Stimulated activated CD8-positive, alpha-beta memory T cell treated with anti-CD3 and anti-CD28 coated beads, Interleukin-7, amount 100 ng/mL, for 24 hours (primary cell): ENCODE measurements around the gene B4GALT5.

ENCODE experiments used
- DNase-seq: peaks from one replicate; pipeline ENCODE4 v3.0.0-alpha.2; 2020; ENCODE audit warnings: low read depth

Gene B4GALT5

GRCh38 chr20:49657118-49657901 is 56.4 kb downstream of the B4GALT5 start:
- no peak for DNase-seq

GRCh38 chr20:49656304-49656703 is 57.4 kb downstream of the B4GALT5 start:
- DNase-seq: no peak

- DNase-seq: no peak
Measured at GRCh38 chr20:49653925-49654434, 59.7 kb downstream of the B4GALT5 start.

GRCh38 chr20:49649672-49650071 is 64.0 kb downstream of the B4GALT5 start:
- no peak for DNase-seq

- no peak for DNase-seq
Measured at GRCh38 chr20:49647550-49647949, 66.1 kb downstream of the B4GALT5 start.

- DNase-seq: no peak
Measured at GRCh38 chr20:49646528-49646927, 67.2 kb downstream of the B4GALT5 start.

- DNase-seq: no peak
Measured at GRCh38 chr20:49646126-49646525, 67.6 kb downstream of the B4GALT5 start.

- DNase-seq: no peak
Measured at GRCh38 chr20:49644980-49645565, 68.6 kb downstream of the B4GALT5 start.

GRCh38 chr20:49642816-49643215 is 70.9 kb downstream of the B4GALT5 start:
- DNase-seq: no peak

- DNase-seq: no peak
Measured at GRCh38 chr20:49641683-49642656, 71.7 kb downstream of the B4GALT5 start.

- no peak for DNase-seq
Measured at GRCh38 chr20:49637046-49637637, 76.5 kb downstream of the B4GALT5 start.

GRCh38 chr20:49636447-49636846 is 77.2 kb downstream of the B4GALT5 start:
- no peak for DNase-seq

GRCh38 chr20:49635866-49636265 is 77.8 kb downstream of the B4GALT5 start:
- DNase-seq: no peak

GRCh38 chr20:49635166-49635565 is 78.5 kb downstream of the B4GALT5 start:
- no peak for DNase-seq

GRCh38 chr20:49634116-49634515 is 79.6 kb downstream of the B4GALT5 start:
- DNase-seq: no peak

- no peak for DNase-seq
Measured at GRCh38 chr20:49633643-49634042, 80.0 kb downstream of the B4GALT5 start.

- DNase-seq: no peak
Measured at GRCh38 chr20:49633023-49633422, 80.7 kb downstream of the B4GALT5 start.

GRCh38 chr20:49631856-49632418 is 81.7 kb downstream of the B4GALT5 start:
- DNase-seq: no peak

GRCh38 chr20:49631061-49631716 is 82.5 kb downstream of the B4GALT5 start:
- DNase-seq: no peak

GRCh38 chr20:49630396-49630951 is 83.2 kb downstream of the B4GALT5 start:
- DNase-seq: no peak

GRCh38 chr20:49629606-49630005 is 84.1 kb downstream of the B4GALT5 start:
- DNase-seq: no peak
